Fibroblast of skin of abdomen (primary cell): Measurements from ENCODE around the gene ACER3.
"Not testable (repeated sequence)": the region's sequence is repeated elsewhere in the genome, so short reads cannot be mapped to it uniquely, and the experiment has no call there.

Experiments
- DNase-seq: peaks from one replicate; pipeline ENCODE4 v3.0.0-alpha.2; 2013

Gene ACER3

DNA sequence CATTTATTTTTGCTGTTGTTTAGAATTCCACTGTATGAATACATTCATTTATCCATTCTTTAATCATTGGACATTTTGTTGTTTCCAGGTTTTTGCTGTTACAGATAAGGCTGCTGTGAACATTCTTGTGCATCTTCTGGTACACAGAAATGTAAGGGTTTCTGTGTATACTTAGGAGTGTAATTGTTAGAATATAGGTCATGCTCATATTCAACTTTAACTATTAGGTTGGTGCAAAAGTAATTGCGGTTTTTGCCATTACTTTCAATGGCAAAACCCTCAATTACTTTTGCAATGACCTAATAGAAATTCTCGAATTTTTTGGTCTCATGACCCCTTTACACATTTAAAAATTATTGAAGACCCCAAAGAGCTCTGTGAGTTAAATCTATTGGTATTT, 17.3 kb downstream of the ACER3 start:
- DNase-seq, result no peak

DNA sequence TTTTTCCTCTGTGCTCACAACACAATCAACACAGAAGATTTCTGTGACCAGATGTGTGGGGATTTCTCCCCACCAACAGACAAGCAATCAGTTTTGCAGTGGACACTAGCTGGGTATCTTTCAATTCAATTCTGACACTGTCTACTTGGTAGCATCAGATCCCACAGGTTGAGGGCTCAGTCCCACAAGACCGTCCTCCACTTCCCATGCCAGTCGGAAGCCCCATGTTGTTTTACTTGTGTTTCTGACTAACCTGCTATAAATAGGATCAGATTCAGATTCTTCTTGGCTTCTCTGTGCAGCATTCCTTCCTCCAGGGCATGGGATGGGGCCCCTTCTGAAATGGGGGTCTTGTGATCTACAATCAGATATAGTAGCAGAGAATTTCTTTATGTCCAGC, 19.6 kb downstream of the ACER3 start:
- DNase-seq, result no peak

DNA sequence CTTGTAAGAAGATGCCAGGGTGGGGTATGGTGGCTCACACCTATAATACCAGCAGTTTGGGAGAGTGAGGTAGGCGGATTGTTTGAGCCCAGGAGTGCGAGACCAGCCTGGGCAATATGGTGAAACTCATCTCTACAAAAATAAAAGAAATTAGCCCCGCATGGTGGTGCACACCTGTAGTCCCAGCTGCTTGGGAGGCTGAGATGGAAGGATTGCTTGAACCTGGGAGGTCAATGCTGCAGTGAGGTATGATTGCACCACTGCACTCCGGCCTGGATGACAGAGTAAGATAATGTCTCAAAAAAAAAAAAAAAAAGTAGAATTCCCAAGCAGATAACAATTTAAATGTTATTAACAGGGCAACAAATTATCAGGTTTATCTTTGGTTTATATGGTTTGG, 20.2 kb downstream of the ACER3 start:
- no peak for DNase-seq

DNA sequence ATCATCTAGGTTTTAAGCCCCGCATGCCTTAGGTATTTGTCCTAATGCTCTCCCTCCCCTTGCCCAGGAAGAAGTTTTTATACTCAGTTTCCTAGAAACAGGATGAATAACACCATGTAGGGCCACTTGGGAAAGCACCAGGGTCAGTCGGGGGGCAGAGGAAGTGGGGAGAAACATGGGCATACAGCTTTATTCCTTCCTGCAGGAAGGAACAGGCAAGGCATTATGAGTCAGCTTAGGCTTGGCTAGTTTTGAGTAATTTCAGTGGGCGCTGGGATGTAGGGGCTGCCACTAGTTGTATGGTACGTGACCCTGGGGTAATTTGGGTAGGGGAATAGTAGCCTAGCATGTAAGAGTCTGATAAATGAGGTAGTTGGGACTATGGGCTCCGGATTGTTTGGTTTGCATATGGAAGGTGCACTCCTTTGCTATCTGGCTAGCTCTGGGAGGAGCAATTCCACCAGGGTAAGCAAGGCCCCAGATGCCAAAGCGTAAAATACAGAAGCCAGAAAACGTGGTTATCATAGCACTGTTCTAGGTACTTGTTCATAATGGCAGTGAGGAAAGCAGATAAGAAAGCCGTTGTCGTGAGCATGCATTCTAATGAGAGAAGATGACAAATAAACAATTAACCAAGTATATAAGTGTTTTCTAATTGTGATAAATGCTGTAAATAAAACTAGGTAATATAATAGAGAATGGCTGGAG, 24.8 kb downstream of the ACER3 start:
- DNase-seq, result peak; percentile 13

DNA sequence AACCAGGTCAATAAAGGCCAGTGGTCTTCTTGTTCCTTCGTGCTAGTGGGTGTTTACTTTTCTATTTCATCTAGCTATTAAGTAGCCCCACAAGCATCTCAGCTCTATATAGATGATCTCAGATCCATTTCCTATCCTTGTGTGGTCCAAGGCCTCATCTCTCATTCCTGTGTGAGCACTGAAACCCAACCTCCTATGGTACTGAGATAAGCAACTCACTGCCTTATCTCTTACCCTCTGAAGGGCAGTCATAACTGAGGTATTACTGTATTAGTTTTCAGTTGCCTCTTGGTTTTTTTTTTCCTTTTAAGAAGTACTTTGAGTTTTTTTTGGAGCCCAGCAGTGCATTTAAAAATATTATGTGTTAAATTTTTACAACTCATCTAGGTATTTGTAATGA, 28.3 kb downstream of the ACER3 start:
- no peak for DNase-seq

DNA sequence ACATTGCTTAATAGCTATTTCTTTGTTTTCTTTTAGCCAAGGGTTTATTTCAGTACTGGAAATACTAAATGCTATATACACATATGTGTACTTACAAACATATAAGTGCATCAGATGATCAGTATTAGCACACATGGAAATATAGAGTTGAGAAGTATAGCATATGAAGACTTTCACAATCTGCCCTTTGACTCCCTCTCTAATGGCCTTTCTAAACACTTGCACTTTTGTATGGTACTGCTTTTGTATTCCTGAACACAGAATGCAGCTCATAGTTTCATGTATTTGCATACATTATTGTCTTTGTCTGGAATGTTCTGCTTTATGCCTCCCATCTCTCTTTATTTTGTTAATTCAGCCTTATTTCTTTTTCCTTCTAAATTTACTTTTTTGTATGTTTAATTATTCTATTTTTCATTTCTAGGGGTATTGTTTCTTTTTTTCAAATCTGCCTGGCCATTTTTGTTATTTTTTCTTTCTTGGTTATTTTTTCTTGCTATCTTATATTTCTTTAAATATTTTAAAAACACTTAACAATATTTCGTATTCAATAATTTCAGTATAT, 28.8 kb downstream of the ACER3 start:
- DNase-seq, result no peak

DNA sequence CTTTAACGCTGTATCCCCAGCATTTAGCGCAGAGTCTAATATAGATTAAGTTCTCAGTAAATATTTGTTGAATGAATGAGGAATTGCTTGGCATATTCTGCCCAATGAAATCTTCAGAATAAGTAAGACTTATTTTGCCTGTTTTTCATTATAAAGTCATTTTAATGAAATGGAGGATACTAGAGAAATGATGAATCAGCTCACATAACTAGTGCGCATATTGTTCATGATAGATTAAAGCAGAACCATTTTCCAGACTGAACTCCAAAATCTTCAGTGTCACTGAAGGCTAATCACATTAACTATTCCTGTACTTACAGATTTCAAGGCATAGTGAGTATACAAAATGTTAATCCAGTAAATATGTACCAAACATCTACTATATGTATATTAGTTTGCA, 29.6 kb downstream of the ACER3 start:
- DNase-seq, result no peak

DNA sequence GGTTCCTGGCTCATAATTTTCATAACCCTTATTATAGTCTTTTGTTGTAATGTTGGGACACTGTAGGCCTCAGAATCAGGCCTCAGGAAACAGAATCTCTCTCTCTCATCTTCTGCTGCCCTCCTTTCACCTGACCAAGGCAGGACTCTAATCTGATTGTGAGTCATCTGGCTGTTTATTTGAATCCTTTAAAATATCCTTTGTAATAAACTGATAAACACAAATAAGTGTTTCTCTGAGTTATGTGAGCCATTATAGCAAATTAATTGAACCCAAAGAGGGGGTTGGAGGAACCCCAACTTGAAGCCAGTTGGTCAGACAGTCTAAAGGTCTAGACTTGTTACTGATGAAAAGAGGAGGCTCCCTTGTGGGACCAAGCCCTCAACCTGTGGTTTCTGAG, 30.6 kb downstream of the ACER3 start:
- DNase-seq, result no peak

DNA sequence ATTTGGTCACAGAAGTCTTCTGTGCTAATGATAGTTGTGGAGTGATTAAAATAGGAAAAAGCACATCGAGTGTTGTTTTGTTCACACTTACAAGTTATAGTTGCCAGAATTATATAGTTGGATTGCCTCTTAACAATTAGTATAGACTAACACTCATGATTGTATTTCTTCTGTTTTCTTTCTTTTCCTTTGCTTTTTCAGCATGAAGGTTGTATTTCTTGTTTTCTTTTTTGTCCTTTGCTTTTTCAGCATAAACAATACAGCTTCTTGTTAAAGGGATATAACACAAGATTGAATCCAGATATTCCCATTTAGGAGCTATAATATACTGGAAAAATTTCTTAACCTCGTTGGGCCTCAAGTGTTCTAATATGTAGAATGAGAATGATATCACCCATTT, 31.1 kb downstream of the ACER3 start:
- no peak for DNase-seq

DNA sequence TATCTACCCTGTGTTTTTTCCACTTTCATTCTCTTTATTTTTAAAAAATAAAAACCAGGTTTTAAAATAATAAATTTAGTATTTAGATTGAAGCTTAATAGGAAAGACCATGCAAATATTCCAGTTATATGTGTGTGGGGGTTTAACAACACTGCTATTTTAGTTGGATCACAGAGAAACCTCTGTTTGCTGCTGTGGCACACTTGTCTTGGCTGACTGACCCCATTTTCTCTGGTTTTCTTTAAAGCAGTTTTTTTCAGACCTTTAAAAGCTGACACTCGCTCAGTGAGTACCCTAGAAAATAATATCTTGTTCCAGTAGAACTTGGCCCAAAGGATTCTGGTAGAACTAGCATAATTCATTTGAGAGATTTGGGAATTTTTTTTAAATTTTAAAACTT, 31.6 kb downstream of the ACER3 start:
- DNase-seq, result no peak

DNA sequence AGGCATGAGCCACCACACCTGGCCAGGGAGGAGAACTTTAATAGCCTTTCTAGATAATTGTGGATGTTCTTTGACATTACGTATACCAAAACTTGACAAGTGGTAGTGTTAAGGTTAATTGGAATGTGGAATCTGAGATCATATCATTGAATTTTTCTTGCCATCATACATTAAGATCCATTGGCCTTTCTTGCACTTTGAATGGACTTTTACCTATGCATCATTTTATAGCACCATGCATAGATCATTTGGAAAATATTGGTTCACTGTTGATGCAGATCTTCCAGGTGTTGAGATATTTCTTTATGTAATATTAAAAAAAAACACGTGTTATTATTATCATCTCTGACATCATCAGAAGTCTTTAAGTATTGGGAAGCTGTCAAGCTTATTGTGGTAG, 36.5 kb downstream of the ACER3 start:
- no peak for DNase-seq

DNA sequence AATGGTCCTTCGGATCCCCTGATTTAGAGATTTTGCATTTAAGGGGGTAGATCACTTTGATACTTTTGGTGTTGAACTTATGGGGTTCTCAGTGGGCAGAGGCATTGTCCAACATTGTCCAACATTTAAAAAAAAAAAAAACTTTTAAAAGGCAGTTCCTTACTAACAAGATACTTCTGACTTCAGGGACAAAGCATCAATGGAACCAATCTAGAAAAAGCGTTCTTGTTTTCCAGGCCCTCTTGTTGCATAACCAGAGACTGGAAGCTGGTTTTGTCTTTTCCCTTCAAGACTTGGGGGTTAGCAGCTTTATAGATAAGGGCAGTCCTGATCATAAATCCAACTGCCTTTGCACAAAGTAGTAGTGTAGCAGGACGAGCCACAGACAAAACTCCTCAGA, 40.4 kb downstream of the ACER3 start:
- no peak for DNase-seq

DNA sequence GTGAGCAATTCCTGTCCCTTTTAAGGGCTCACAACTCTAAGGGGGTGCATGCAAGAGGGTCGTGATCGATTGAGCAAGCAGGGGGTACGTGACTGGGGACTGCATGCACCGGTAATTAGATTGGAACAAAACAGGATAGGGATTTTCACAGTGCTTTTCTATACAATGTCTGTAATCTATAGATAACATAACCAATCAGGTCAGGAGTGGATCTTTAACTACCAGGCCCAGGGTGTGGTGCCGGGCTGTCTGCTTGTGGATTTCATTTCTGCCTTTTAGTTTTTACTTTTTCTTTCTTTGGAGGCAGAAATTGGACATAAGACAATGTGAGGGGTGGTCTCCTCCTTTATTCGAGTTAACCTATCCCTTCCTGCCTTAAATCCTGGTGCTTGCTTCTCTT, 40.9 kb downstream of the ACER3 start:
- not testable (repeated sequence) for DNase-seq

DNA sequence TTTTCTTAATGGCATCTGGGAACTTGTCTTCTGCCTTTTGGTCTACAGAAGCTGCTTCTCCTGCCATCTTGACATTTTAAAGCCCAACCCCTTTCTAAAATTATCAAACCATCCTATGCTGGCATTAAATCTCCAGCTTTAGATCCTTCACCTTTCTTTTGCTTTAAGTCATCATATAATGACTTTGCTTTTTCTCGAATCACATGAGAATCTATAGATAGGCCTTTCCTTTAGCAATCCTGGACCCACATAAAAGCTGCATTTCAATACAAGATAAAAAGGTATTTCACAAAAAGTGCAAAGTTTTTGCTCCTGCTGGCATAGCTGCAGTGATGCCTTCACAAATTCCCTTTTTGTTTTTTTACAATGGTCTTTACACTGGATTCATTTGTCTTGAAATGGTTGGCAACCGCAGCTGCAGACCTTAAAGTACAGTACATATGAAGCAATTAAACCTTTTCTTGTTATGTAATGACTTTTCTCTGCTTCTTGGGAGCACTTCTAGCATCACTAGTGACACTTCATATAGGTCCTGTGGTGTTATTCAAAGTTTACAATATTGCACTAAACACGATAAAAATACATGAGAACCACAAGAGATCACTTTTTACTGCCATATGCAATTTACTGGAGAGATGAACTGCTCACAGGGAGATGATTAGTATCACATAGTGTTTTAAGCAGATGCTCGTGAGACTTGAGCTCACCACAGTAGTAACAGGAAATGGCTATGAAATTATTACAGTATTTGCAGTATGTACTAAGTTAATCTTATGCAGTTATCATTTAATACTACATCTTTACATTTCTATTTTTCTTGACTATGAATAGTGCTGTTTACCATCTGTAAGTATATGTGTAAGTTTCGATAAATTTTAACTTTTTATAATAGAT, 41.6 kb downstream of the ACER3 start:
- DNase-seq, result no peak

DNA sequence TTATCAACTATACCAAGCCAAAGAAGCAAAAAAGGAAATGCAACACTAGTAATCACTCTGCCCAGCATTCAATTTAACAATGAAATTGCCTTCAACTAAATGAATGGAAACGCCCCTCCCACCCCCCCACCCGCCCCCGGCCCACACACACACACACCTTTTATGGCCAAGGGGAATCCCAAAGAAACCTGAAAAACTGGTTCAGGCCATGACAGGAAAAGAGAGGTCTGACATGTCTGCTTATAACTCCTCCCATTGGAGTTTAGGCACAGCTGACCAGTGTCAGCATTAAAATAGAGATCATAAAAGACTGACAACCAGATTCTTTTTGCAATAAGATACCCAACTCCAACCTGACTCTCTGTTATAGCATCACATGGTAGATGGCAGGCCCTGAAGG, 42.6 kb downstream of the ACER3 start:
- no peak for DNase-seq

DNA sequence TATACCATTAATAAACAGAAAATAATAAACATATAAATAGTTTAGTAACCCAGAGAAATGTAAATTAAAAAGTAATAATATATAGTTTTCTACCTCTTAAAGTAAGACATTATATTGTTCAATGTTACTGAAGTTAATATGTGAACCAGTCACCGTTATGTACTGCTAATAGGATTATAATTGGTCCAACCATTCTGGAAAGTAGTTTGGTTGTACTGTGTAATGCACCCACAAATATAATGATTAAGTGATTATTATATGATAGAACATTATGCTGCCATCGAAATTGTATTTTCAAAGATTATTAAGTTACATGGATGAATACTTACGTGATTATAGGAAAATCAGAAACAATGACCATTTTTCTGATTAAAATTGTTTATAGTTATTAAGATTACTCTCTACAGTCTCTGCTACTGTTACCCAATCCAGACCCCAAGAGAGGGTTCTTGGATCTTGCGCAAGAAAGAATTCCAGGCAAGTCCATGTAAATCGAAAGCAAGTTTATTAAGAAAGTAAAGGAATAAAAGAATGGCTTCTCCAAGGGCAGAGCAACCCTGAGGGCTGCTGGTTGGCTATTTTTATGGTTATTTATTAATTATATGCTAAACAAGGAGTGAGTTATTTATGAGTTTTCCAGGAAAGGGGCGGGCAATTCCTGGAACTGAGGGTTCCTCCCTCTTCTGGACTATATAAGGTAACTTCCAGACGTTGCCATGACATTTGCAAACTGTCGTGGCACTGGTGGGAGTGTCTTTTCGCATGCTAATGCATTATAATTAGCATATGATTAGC, 50.1 kb downstream of the ACER3 start:
- DNase-seq, result peak; percentile 3

DNA sequence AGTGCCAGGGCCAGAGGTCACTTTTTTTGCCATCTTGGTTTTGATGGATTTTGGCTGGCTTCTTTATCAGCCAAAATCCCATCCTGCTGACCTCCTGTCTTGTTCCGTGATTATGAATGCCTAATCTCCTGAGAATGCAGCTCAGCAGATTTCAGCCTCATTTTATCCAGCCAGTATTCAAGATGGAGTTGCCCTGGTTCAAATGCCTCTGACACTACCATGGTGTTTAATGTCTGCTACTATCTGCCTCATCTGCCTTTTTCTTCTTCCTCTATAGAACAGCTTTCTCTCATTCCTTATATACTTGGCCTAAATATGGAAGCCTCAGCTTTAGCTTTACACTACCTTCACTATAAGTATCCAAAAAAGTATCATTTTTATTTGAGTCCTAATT, 50.7 kb downstream of the ACER3 start:
- DNase-seq, result no peak

DNA sequence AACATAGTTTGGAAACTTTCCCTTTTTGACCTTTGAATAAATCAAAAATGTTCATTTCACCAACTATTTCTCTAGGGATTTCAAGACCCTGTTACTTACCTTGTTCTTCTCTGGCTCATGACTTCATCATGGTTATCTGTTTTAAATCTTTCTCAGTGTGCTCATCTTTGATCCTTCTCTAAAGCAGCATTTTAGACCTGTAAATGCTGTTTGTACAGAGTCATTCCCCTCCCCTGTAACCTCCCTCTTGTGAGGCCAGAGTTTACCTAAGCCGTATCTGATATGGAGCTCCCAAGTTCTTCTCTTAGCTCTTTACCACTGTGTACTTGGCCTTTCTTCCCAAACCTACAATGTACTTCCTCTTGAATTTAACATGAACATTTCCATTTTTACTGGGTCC, 56.0 kb downstream of the ACER3 start:
- DNase-seq, result no peak

DNA sequence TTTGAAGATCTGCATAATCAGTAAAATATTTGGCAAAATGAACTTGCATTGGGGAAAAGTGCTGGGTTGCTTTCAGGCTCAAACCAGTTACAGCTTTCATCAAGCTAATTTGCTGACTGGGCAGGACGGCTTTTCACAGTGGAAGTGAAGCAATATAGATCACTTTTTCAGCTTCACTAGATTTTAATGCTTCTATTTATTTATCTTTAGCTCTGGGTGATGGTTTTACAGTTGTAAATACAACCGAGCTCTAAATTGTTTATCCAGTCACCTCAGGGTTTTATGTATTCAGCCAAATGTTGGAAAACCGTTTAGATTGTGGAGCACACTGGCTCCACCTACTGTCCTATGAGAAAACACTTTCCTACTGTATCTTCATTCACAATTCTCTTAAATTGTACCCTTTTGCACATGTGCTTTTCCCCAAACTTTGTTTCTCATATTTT, 58.2 kb downstream of the ACER3 start:
- DNase-seq, result peak; percentile 49

DNA sequence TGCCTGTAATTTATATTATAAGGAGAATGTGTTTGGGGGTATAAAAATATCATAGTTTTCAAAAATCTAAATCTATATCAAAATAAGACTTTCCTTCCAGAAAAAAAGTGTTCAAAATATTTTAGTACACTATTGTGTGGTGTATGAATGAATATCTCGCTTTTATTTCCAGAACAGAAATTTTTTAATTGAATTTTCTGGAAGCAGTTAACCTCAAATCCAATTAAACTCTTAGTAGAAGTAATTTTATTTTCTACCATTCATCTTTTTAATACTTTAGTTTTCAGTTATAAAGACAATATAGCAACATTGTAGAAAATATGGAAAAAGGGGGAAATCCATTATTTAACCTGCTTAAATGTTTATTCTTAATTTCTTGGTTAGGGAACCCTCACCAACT, 58.7 kb downstream of the ACER3 start:
- DNase-seq, result no peak

DNA sequence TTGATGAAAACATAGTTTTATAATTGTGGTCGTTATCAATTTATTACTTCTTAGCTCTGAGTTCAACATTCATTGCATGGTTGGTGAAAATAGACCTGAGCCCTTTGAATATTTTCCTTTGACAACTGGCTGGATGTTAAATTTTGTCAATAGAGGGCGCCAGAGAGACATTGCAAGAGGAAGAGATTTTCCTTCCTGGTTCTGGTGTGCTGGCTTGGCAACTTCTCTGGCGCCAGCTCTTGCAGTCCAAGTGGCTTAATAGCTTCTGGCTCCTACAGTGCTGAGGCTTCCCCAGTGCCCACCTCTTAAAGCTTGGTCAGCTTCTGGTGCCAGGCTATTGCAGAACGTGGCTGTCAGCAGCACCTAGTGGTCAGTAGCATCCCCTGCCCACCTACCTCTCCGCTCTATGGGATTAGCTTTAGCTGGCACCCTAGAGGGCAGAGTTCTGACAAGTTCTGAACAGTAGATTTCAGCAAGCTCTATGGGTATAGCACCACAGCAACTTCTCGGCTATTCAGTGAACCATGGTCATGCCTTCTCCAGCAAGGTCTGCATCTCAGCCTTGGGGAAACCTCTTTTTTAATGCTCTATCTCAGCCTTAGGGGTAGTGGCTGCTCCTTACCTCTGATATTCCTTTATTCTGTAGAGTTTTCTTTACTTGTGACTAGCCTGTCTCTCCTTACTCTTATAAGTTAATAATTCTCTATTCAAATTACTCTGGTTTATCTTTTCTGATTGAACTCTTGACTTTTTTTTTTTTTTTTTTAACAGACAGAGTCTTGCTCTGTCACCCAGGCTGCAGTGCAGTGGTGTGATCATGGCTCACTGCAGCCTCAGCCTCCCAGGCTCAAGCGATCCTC, 59.4 kb downstream of the ACER3 start:
- peak; percentile 75 for DNase-seq

DNA sequence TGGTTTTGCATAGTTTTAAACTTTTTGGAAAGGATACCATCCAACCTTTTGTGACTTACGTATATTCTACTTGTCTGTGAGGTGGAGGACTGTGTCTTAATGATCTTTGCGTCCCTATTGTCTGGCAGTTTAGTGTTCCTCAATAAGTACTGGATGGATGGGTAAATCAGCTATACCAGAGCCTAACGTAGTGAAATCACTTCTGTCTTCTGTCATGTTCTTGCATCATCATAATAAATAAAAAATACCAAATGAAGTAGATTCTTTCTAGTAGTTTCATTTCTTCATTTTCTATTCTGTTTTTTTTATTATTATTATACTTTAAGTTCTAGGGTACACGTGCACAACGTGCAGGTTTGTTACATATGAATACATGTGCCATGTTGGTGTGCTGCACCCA, 66.4 kb downstream of the ACER3 start:
- no peak for DNase-seq
